ENCODE results near the gene TRIM77.
"Not testable (repeated sequence)": the region's sequence is repeated elsewhere in the genome, so short reads cannot be mapped to it uniquely, and the experiment has no call there.

The TRIM77 gene, protein sequence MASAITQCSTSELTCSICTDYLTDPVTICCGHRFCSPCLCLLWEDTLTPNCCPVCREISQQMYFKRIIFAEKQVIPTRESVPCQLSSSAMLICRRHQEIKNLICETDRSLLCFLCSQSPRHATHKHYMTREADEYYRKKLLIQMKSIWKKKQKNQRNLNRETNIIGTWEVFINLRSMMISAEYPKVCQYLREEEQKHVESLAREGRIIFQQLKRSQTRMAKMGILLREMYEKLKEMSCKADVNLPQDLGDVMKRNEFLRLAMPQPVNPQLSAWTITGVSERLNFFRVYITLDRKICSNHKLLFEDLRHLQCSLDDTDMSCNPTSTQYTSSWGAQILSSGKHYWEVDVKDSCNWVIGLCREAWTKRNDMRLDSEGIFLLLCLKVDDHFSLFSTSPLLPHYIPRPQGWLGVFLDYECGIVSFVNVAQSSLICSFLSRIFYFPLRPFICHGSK

DNA sequence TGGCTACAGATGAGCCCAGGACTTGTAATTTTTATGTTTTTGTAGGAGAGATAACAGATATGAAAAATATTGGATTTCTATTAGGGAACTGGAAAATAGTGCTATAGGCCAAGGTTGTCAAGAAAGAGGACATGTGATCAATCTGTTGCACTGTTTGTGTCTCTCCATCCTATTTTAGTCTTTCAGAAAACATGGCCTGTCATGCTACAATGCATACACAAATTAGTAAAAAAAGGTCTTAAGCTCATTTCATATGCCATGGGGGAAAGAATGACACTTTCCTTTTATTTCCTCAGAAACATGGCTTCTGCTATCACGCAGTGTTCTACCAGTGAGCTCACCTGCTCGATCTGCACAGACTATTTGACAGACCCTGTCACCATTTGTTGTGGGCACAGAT lies at the start of gene TRIM77:
TSS of gene TRIM77 (plus strand) at position 301 of the 400 bp plus-strand sequence. CDS start at position 301, 0 bp downstream.
- DNase-seq (ENCODE audit: low read depth); H3K4me3 ChIP-seq (replicated peaks; ENCODE audit: low read depth, low read length): not testable (repeated sequence)

DNA sequence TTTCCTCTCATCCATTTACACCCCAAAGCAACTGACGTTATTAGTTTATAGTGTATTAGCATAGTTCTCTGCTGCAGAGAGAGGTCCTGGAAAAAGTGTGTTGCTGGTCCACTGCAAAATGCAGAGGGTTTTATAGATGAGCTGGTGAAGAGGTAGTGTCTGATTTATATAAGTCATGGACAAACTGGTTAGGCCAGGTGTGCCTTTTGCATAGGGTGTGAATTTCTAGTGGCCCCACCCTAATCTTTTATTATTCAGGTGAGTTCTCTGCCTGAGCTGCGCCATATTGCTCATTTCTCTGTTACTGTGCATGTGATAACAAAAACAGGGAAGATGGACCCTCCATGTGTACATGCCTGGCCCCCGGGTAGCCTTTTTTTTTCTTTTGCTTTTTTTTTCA lies 43.1 kb upstream of the TRIM77 start:
- no peak for DNase-seq (ENCODE audit: low read depth)
- TF ChIP-seq, protein P1, sequence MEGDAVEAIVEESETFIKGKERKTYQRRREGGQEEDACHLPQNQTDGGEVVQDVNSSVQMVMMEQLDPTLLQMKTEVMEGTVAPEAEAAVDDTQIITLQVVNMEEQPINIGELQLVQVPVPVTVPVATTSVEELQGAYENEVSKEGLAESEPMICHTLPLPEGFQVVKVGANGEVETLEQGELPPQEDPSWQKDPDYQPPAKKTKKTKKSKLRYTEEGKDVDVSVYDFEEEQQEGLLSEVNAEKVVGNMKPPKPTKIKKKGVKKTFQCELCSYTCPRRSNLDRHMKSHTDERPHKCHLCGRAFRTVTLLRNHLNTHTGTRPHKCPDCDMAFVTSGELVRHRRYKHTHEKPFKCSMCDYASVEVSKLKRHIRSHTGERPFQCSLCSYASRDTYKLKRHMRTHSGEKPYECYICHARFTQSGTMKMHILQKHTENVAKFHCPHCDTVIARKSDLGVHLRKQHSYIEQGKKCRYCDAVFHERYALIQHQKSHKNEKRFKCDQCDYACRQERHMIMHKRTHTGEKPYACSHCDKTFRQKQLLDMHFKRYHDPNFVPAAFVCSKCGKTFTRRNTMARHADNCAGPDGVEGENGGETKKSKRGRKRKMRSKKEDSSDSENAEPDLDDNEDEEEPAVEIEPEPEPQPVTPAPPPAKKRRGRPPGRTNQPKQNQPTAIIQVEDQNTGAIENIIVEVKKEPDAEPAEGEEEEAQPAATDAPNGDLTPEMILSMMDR (IDR thresholded peaks at IDR 0.05; ENCODE audit: low read length, missing control alignments), result no peak
- H3K4me3 ChIP-seq (replicated peaks; ENCODE audit: low read depth, low read length), result no peak overlapping the region

DNA sequence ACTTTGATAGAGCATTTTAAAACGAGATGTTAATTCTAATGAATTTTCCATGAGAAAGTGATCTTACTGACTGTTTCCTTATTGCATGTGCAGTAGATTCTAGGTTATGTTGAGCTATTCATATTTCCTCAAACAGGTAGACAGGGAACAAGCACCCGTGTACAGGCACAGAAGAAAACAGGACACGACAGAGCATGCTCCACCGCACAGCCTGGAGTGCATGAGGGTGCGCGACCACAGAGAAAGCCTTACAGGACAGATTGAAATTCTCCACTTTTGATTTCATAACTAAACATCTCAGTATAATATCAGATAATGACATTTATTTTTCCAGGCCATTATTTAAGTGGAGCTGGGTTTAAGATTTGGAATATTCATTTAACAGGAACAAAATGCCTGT lies 41.9 kb upstream of the TRIM77 start:
- DNase-seq (ENCODE audit: low read depth); H3K4me3 ChIP-seq (replicated peaks; ENCODE audit: low read depth, low read length): not testable (repeated sequence)

DNA sequence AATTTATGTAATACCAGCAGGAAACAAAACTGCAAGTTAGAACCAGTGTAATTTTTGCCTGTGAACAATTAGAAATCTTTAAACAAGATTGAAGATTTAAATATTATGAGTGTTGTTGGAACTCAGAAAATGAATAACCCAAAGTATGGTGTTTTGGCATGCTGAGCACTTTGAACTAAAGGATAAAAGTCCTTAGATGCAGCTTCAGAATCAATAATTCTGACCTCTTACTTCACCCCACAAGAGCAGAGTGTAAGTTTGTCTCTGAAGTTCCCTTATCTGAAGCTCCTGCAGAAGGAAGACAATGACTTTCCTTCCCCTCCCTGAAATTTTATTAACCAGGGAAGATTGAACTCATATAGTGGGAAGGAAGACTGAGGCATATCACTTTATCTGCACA lies 40.5 kb upstream of the TRIM77 start:
- DNase-seq (ENCODE audit: low read depth), result not testable (repeated sequence)

DNA sequence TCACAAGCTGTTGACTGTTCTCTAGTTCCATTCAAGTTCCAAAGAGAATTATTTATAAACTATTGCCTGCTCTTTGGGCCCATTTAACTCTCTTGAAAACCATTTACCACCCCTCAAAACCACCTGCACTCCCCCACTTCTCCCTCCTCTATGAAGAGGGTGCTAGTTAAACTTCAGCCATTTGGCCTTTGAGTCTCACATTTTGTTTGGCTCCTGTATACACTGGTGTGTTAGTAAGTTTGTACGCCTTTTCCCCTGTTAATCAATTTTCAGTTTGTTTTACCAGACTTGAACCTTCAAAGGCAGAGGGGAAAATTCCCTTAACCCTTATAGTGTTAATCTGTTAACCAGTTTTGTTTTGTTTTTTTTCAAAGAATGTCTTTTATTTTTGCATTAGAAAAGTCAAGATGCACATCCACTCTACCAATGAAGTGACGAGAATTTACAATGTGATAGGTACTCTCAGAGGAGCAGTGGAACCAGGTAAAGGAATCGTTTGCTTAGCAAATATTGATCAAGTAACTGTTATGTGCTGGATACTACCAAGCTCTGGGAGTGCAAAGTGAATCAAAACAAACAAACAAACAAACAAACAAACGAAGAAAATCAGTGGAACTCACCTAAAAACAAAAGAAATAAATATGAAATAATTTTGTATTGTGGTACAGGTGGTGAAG lies 40.0 kb upstream of the TRIM77 start:
- DNase-seq (ENCODE audit: low read depth), result not testable (repeated sequence)

More for the DNA sequence above, 40.5 kb upstream of the TRIM77 start:
- not testable (repeated sequence) for H3K4me3 ChIP-seq (replicated peaks; ENCODE audit: low read depth, low read length)

DNA sequence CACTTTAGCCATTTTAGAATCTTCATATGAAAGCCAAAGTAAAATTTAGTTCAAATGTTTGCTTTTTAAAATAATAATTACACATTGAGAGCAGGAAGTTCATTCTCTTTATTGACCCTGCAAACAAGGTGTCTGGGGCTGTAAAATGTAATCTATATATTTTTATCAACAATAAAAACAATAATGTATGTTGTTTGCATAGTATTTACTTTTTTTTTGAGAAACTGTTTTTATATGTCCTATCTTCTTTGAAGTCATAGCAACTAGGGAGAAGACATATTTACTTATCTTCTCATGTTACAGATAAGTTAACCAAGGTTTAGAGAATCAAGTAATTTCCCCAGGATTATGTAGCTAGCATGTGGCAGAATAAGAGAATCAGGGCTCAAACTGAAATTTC lies 37.6 kb upstream of the TRIM77 start:
- H3K4me3 ChIP-seq (replicated peaks; ENCODE audit: low read depth, low read length); DNase-seq (ENCODE audit: low read depth): not testable (repeated sequence)

More for the DNA sequence above, 40.0 kb upstream of the TRIM77 start:
- not testable (repeated sequence) for H3K4me3 ChIP-seq (replicated peaks; ENCODE audit: low read depth, low read length)

DNA sequence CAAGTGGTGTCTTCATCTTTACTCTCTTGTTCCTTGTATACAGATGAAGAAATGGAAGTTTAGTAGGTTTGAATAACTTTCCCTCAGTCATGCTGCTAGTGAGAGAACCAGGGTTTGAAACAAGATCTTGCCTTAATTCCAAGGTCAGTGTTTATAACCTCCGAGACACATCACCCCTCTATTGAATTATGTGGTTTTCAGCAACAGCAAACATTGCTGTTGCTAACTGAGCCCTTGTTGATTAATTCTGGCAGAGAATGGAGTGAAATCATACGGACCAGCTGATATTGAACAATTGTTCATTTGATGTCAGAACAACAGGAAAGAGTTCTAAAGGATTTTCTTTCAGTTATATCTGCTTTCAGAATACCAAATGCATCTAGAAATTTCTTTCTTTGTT lies 36.7 kb upstream of the TRIM77 start:
- DNase-seq (ENCODE audit: low read depth); H3K4me3 ChIP-seq (replicated peaks; ENCODE audit: low read depth, low read length): not testable (repeated sequence)

DNA sequence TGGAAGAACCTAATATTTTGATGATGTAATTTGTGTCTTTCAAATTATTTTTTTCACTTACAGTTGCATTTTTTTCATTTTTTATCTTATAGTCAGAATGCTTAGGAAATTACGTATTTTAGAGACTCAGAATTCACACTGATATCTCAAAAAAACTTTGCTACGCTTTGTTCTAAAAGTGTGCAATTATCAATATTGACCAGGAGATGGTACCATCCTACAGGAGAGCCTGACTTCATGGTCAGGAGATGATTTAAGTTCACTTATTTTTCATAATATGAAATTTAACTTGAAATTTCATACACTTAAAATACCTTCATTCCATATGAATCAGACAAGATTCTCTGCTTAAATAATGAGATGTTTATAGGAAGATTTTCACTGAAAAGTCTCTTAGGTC lies 34.7 kb upstream of the TRIM77 start:
- DNase-seq (ENCODE audit: low read depth), result peak; percentile 8
- TF ChIP-seq, protein P1 (IDR thresholded peaks at IDR 0.05; ENCODE audit: low read length, missing control alignments), result peak; percentile 8
- not testable (repeated sequence) for H3K4me3 ChIP-seq (replicated peaks; ENCODE audit: low read depth, low read length)

DNA sequence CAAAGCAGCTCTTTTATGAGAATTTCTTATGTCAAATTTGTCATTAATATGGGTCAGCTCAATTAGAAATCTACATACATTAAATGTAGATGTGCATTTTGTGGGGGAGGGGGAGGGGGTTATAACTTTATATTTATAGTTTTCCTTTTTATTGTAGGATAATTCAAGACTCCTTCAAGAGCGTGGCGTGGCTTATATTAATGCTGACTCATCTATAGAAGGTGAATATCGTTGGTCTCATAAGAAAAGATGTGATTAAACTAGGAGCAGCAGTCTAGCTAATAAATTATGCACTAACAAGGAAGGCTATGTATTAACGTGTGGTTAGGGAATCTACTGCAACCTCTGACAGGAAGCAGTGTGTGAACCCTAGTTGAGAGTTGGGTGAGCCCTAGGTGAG lies 34.2 kb upstream of the TRIM77 start:
- H3K4me3 ChIP-seq (replicated peaks; ENCODE audit: low read depth, low read length); DNase-seq (ENCODE audit: low read depth): not testable (repeated sequence)

DNA sequence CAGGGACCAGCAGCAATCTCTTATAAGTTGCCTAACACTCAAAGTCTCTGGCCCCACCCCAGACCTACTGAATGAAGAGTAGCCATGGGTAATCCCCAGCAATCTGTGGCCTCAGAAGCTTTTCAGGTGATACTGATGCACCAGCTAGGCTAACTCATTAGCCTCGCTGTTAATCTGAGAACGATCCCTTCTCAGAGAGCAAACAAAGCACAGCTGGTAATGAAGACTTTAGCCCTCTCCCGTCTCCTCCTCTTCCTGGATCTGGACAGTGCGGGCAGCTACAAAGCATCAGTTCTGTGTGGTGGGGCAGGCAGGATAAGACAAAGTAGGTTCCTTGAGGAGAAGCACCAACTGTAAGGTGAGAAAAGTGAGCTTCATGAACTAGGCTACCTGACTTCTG lies 3.0 kb upstream of the TRIM77 start:
- H3K4me3 ChIP-seq (replicated peaks; ENCODE audit: low read depth, low read length); DNase-seq (ENCODE audit: low read depth): not testable (repeated sequence)

DNA sequence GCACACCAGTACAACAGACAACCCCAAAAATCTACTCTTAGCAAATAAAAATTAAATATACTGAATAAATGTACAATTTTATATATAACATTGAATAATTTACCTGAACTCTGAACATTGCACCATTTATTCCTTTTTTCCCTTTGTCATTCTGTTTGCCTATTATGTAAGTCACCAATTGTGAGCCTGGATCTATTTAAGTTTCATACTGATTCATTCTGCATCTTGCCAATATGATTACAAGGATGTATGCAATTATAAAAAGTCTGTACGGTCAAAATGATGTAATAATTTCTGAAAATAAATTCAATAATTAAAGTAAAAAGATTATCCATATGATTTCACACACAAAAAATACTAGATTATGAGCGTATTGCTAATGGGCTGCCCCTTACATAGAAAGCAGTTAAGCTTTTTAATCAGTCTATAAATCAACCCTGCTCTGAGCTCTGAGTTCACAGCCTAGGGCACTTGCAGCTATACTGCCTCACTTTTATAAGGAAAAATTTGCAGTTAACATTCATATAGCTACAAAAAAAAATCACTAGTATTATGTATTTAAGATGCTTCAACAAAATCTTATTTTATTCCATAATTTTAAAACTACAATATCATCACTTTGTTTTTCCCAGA lies 14.9 kb downstream of the TRIM77 start:
- not testable (repeated sequence) for DNase-seq (ENCODE audit: low read depth); H3K4me3 ChIP-seq (replicated peaks; ENCODE audit: low read depth, low read length)

GRCh38 chr11:89730215-89730614 lies 20.1 kb downstream of the TRIM77 start:
- H3K4me3 ChIP-seq (replicated peaks; ENCODE audit: low read depth, low read length); DNase-seq (ENCODE audit: low read depth): not testable (repeated sequence)

Measured in fibroblast of pulmonary artery (primary cell).